ENCODE results near the gene MGAT4A. TPM values are rescaled to one million over a fixed set of nuclear protein-coding genes. Genes with fewer than 3 reads are reported as not detected.

The MGAT4A gene
- total and polyA plus RNA-seq, 10 of the 15 experiments (the other 5 are each of a cell fraction or from before 2014, with no cell fraction given) = 4.3 to 23.4 (median 13.6) TPM

DNA sequence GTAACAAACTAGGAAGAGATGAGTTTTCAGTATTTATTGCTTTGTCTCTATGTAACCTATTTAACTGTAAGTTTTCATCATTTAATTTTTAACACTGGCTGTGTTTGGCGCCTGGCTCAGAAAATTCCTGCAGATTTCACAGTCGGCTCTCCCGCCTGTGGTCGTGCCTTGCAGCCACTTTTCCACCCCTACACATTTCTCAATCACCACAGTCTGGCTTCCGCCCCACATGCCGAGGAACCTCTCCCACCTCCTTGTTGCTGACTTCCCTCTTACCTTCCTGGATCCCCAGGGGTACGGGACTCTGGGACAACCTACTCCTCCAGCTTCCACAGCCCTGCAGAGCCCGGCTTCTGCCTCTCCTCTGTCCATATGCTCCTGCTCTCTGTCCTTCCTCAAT, 41.6 kb upstream of the MGAT4A start:
- RAD21 ChIA-PET (ENCODE audit: unreplicated experiment) = no interaction called here
- H3K4me2 ChIP-seq (ENCODE audit: control insufficient read depth, insufficient read depth) = no peak overlapping the region; the same call in 1 of the 2 replicates
- H3K9ac ChIP-seq (ENCODE audit: control insufficient read depth, insufficient read depth, low read length) = no peak overlapping the region
- peaks cover 16% of the 10 kb centered on the region for H3K4me1 ChIP-seq (ENCODE audit: control insufficient read depth, insufficient read depth, low read length)
- no peak overlapping the region for H3K27ac ChIP-seq (ENCODE audit: control insufficient read depth, insufficient read depth)
- no peaks in the 10 kb centered on the region for H3K79me2 ChIP-seq (ENCODE audit: control insufficient read depth, insufficient read depth, low read length)
- no peak for DNase-seq (ENCODE audit: low read depth, low spot score)
- H4K20me1 ChIP-seq (ENCODE audit: control insufficient read depth, insufficient read depth) = no peaks in the 10 kb centered on the region
- TF ChIP-seq EED (IDR thresholded peaks at IDR 0.05; ENCODE audit: low read depth) (no peak), CREB1 (IDR thresholded peaks at IDR 0.05; ENCODE audit: low read depth) (no peak), SRF (IDR thresholded peaks at IDR 0.05; ENCODE audit: low read depth in 2 of 2, low read length in 2 of 2) (no peak), SREBF1 (IDR thresholded peaks at IDR 0.05; ENCODE audit: low read length) (no peak), STAT3 (IDR thresholded peaks at IDR 0.05; ENCODE audit: low read depth, low read length) (no peak), TARDBP (IDR thresholded peaks at IDR 0.05; ENCODE audit: borderline replicate concordance) (no peak), ZNF622 (IDR thresholded peaks at IDR 0.05) (no peak)
- TF ChIP-seq, protein P1, sequence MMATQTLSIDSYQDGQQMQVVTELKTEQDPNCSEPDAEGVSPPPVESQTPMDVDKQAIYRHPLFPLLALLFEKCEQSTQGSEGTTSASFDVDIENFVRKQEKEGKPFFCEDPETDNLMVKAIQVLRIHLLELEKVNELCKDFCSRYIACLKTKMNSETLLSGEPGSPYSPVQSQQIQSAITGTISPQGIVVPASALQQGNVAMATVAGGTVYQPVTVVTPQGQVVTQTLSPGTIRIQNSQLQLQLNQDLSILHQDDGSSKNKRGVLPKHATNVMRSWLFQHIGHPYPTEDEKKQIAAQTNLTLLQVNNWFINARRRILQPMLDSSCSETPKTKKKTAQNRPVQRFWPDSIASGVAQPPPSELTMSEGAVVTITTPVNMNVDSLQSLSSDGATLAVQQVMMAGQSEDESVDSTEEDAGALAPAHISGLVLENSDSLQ (IDR thresholded peaks at IDR 0.05) = no peak
- TF ChIP-seq, protein P2, sequence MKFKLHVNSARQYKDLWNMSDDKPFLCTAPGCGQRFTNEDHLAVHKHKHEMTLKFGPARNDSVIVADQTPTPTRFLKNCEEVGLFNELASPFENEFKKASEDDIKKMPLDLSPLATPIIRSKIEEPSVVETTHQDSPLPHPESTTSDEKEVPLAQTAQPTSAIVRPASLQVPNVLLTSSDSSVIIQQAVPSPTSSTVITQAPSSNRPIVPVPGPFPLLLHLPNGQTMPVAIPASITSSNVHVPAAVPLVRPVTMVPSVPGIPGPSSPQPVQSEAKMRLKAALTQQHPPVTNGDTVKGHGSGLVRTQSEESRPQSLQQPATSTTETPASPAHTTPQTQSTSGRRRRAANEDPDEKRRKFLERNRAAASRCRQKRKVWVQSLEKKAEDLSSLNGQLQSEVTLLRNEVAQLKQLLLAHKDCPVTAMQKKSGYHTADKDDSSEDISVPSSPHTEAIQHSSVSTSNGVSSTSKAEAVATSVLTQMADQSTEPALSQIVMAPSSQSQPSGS (IDR thresholded peaks at IDR 0.05; ENCODE audit: low read length) = no peak
- BruUV-seq (replicated peaks) = no TSS peak
- SMC1A ChIA-PET (ENCODE audit: uncharacterized antibody, unreplicated experiment) = interaction anchor here (1.7 to 3.6 kb wide), 3 partner anchors 13 to 43 kb away, joined by 5 to 26 read pairs (median 6); no protein-coding TSS in a partner anchor
- no peaks in the 10 kb centered on the region for H3K27me3 ChIP-seq (replicated peaks in 1 of 2; ENCODE audit: control insufficient read depth in 2 of 2, insufficient read depth in 2 of 2, low read length in 1 of 2)
- CTCF ChIA-PET = interaction anchor here (0.7 to 1.9 kb wide), 2 partner anchors 9 to 123 kb away, joined by 3 to 6 read pairs; no protein-coding TSS in a partner anchor
- 88% methylated on average over 8 of the region's 8 CpGs for WGBS (ENCODE audit: insufficient coverage, insufficient replicate concordance, low lambda C conversion rate, missing lambda C conversion rate)
- no peak for FAIRE-seq
- POLR2A ChIA-PET = interaction anchor here (0.6 kb wide), 1 partner anchor 29 kb away, joined by 3 read pairs; no protein-coding TSS in a partner anchor
- ATAC-seq = no peak
- in situ Hi-C loops (cut with MboI) = no loop called here
- no peak overlapping the region for H3K4me3 ChIP-seq
- H2AFZ ChIP-seq (ENCODE audit: control insufficient read depth, low read depth, low read length) = no peak overlapping the region; the same call in 1 of the 2 replicates
- intact Hi-C loops (cut with micrococcal nuclease; ENCODE audit: unreplicated experiment) = loop anchor here (5.0 kb wide), 1 partner anchor 65 kb away; no protein-coding TSS in a partner anchor
- H3K9me3 ChIP-seq (replicated peaks; ENCODE audit: control insufficient read depth, insufficient read depth, low read length) = no peaks in the 10 kb centered on the region
- H3K36me3 ChIP-seq (ENCODE audit: control insufficient read depth in 2 of 2, insufficient read depth in 2 of 2, low read length in 1 of 2) = no peaks in the 10 kb centered on the region

All from GM12878 (cell line).